Measurements from ENCODE around the gene TNFRSF11A.

- TF ChIP-seq CTCF (IDR thresholded peaks at IDR 0.05; ENCODE audit: low read length) (no peak), EZH2 (optimal IDR thresholded peaks at IDR 0.05; ENCODE audit: low read depth, low read length) (no peak)
Measured at GRCh38 chr18:62288665-62289008, 36.5 kb upstream of the TNFRSF11A start.

Measured in MM.1S (cell line).